CD4-positive, alpha-beta T cell treated with Interferon gamma for 1 hour (primary cell): Measurements from ENCODE around the gene TKFC.
"Not testable (repeated sequence)": the region's sequence is repeated elsewhere in the genome, so short reads cannot be mapped to it uniquely, and the experiment has no call there.

ENCODE experiments used
- DNase-seq: peaks from one replicate; pipeline ENCODE4 v3.0.0-alpha.2; 2020

Gene TKFC

DNA sequence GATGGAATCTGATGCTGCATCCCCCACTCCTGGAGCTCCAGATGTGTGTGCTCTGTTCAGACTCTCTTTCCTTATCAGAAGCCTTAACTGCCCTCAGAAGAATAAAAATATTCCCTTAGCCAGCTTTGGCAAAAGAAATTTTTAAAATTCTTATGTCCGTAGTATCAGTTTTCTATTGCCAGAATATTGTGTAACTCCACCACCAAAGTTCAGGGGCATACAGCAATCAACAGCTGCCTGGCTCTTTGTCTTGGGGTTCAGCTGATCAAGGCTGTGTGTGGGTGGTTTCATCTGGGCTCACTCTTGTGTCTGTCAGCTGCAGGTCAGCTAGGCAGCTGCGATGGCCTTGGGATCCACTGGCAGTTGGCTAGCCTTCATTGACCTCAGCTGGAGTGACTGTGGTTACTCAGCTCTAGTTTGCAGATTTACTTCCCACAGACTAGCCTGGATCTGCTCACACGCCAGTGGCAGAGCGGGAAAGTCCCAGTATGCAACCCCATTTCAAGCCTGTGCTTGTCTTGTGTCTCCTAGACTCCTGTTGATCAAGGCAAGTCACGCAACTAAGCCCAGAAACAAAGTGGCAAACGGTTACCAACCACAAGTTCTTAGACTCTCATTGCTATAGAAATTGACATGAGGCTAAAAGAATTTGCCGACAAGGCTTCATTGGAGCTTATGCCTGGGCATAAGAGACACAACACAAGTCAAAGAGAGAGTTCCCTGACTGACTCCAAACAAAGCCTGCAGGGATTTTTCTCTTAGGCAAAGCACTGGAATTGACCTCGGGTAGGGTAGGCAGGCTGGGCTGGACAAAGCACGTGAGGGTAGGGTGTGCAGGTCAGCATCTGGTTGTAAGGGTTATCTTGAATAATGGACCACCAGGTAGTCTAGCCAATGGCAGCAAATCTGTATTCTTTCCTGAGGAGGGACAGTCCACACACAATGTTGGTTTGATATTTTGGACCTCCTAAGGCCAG is 36.6 kb downstream of the TKFC start:
- DNase-seq, result no peak

DNA sequence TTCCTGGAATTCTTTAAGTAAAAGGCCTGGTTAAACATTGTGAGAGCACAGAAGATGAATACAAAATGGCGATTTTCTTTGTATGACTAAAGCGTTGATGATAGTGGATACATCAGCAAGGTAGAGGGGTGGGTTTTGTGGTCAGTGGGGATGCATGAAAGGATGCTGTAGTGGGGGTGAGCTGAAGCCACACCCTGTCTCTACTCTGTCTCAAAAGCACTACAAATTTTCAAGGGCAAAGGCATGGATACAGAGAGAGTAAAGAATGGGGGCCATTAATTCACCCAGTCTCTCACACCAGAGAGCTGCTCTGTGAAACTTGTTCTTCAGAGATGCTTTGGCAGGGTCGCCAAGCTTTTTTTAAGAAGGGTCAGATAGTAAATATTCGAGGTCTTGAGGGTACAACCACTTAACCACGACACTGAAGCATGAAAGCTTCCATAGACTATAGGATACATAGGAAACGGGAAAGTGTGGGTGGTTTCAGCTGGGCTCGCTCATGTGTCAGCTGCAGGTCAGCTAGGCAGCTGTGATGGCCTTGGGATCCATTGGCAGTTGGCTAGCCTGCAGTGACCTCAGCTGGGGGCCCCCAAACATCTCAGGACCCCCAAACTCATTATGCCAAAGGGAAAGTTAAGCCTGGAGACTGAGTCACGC is 37.4 kb downstream of the TKFC start:
- no peak for DNase-seq

DNA sequence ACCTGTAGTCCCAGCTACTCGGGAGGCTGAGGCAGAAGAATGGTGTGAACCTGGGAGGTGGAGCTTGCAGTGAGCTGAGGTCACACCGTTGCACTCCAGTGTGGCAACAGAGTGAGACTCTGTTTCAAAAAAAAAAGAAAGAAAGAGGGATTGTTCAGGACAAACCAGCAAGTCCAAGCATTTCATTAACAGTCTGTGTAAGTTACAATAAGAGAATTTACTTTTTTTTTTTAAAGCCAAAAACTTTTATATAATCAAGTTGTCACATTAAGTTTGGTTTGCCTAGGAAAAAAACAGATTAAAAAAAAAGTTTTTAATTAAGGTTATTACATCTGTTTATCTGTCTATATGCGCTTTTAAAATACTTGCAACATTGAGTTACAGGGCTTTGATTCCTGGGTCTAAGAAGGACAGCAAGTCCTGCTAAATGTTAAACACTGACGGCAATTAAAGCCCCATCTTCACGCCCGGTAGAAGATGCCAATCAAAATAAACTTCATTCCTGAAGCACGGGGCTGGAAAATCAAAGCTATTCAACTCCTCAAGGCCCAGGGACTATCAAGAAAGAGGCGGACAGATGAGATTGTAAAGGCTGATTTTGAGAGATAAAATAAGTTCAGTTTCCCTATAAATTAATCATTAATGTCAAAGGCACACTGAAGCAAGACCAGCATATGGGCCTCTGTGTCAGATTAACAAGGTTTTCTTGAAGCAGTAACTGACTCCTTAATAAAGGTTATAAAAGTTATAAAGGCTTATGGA is 39.8 kb downstream of the TKFC start:
- DNase-seq, result no peak

DNA sequence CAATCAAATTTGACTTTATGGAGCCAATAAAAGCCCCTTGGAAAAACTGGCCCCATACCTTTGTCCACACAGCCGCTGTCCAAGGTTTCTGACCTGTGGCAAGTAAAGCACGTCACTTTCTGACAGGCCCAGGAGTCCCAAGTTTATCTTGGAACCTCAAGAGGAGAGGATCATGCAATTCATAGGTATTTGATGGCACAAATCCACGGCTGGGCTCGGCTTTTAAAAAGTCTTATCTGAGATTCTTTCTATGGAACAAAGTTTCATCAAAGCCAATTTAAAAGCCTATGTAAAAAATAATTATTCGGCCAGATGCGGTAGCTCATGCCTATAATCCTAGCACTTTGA is 42.7 kb downstream of the TKFC start:
- no peak for DNase-seq

DNA sequence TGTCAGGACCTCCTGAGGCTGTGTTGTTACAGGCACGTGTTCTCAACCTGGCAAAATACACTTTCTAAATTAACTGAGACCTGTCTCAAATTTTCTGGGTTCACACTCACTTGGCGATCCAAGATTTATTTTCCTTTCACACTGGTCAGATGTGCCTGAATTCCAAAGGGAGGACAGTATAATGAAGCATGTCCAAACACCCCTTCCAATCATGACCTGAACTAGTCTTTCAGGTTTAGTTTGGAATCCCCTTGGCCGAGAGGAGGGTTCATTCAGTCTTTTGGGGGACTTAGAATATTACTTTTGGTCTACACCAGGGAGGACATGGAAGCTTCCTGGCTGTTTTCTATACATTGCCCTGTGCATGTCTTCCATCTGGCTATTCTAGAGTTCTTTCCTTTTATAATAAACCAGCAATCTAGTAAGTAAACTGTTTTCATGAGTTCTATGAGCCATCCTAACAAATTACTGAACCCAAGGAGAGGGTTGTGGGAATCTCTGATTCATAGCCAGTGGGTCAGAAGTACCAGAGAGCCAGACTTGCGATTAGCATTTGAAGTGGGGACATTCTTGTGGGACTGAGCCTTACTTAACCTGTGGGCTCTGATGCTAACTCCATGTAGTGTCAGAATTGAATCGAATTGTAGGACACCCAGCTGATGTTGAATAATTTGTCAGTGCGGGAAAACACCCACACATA is 44.6 kb downstream of the TKFC start:
- no peak for DNase-seq

DNA sequence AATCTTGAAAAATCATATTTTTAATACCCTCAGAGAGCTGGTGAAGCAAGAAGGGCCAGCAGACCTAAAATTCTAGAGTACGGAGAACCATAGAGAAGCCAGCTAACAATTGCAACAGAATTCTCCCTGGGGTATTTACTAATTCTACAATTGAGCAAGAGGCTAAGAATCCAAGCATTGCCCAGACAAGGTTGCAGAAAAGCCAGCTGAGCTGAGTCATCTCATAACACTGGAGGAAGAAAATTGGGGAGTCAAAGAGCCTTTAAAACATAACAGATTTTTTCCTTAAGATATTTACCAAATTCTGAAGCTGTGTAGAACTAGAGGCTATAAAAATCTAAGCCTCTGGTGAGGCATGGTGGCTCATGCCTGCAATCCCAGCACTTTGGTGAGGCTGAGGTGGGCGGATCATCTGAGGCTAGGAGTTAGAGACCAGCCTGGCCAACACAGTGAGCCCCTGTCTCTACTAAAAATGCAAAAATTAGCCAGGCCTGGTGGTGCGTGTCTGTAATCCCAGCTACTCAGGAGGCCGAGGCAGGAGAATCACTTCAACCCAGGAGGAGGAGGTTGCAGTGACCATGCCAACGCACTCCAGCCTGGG is 45.8 kb downstream of the TKFC start:
- DNase-seq, result no peak

DNA sequence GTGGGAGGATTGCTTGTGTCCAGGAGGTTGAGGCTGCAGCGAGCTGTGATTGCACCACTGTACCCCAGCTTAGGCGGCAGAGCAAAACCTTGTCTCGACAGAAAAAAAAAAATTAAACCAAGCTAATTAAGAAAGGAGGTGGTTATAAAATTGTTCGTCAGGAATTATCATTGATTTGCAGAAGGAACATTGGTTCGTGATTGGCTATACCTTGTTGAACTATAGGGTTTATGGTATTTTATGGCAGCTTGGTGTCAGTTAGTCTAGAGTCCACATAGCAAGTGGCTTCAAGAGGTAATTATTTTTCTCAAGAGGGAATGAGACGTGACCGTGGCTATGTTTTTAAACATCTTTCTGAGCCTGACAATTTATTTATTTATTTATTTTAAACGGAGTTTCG is 47.9 kb downstream of the TKFC start:
- no peak for DNase-seq

DNA sequence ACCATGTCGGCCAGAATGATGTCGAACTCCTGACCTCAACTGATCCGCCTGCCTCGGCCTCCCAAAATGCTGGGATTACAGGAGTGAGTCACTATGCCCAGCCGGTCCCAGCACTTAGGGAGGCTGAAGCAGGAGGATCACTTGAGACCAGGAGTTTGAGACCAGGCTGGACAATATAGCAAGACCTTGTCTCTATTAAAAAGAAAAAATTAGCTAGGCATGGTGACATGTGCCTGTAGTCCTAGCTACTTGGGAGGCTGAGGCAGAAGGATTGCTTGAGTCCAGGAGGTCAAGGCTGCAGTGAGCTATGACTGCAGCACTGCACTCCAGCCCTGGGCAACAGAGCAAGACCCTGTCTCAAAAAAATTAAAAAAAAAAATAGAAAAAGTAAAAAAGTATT is 50.8 kb downstream of the TKFC start:
- DNase-seq, result not testable (repeated sequence)

DNA sequence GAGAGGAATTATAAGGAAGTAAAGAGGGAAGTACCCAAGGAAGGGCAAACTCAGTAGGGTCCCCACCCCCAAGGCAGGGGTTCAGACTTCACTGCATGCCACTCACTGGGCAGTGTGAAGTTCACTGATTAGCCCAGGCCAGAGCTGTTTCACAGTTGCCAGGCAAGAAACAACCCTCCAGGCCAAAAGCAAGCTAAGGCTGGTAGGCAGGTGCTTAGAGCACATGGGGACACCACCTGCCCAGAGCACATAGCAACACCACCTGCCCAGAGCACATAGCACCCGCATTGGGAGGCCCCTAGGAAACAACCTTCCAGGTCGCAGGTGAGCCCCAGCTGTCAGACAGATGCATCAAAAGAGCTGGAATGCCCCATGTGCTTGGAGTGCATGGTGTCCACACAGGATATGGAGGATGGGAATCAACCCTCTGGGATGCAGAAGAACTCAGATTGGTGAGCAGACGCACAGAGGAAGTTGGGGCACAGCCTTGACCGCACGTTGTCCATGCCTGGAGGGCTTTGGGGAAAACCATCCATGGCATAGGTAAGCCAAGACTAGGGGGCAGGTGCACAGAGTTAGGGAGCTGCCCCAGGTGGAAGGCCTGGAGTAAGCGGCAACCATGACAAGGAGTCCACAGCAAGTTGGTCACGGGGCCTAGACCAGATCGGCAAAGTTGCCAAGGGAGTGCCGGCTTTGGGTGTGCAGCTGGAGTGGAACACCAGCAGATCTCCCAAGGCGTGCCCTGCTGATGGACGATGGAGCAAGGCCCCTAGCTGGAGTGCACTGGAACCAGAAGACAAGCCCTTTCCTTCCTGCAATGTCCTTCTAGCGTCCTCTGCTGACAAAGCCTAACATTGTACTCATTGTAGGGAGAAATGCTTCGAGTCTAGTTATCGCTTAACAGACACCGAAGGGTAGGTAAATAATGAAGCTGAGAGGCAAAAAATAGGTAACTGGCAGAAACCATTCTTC is 51.5 kb downstream of the TKFC start:
- no peak for DNase-seq

DNA sequence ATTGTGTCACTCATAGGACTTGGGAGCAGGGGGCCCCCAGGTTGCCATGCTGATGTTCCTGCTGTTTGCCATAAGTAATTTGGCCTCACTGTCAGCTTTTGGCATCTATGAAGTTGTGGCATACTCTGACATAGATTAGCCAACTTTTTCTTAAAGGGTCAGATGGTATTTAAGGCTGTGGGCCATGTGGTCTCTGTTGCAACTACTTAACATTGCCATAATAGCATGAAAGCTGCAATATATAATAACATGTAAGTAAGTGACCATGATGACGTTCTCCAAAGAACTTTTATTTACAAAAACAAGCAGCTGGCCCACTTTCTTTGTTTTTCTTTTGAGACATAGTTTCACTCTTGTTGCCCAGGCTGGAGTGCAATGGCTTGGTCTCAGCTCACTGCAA is 57.1 kb downstream of the TKFC start:
- no peak for DNase-seq

DNA sequence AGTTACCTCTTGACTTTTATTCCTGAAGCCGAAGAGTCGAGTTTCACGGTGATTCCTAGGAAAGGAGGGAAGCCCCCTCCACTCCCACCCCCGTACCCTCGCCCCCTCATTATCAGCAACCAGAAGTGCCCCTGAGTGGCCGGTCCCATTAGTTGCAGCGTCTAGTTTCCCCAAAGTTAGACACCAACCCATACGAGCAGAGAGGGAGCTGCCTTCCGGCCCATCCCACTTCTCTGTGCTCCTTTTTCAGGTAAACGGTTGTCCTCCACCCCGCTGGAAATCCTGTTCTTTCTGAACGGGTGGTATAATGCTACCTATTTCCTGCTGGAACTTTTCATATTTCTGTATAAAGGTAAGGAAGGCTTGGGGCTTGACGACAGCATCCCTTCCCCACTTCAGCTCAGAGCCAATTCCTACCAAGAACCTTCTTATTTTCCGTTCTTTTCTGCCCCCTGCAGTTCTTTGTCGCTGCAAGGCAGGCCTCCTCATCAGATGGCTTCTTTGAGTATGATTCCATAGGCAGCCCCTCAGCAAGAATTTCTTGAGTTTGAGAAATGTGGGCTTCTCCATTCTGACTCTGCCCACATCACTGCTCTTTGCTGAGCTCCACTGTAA is 60.1 kb downstream of the TKFC start:
- DNase-seq, result no peak
